ENCODE data around the gene ADCY3.

Gene ADCY3

GRCh38 chr2:24771764-24772586 lies 148.1 kb downstream of the ADCY3 start:
- no peak for DNase-seq (ENCODE audit: low read depth in 1 of 2, low spot score in 1 of 2)

- DNase-seq (ENCODE audit: low read depth in 1 of 2, low spot score in 1 of 2), result no peak
Observed at GRCh38 chr2:24771061-24771460, 149.0 kb downstream of the ADCY3 start.
